Measurements from ENCODE around the gene CBLB. TPM values are rescaled to one million over a fixed set of nuclear protein-coding genes. Genes with fewer than 3 reads are reported as not detected.
A peak's percentile ranks its signal among the peaks of the same experiment; 100 is the strongest.

The CBLB gene
- total RNA-seq, 3 donors from 2014 or later, result 61.0 to 78.6 (median 70.4) TPM

GRCh38 chr3:105847452-105847851 lies 21.4 kb downstream of the CBLB start:
- Mint-ChIP-seq H3K4me1 (ENCODE audit: low read depth) (peaks cover 63% of the 10 kb centered on the region), H3K36me3 (ENCODE audit: insufficient read depth) (peaks cover 33% of the 10 kb centered on the region), H3K9me3 (no peaks in the 10 kb centered on the region), H3K4me3 (peak overlapping the region; percentile 47), H3K27me3 (ENCODE audit: low read depth) (no peaks in the 10 kb centered on the region)
- ATAC-seq, result peak; percentile 24 to 37
- DNase-seq, result no peak

- H3K27me3 Mint-ChIP-seq (ENCODE audit: low read depth), result no peaks in the 10 kb centered on the region
- H3K4me3 Mint-ChIP-seq, result no peak overlapping the region
Measured at GRCh38 chr3:105846809-105847208, 22.0 kb downstream of the CBLB start.

GRCh38 chr3:105845488-105845887 lies 23.3 kb downstream of the CBLB start:
- H3K36me3 Mint-ChIP-seq (ENCODE audit: insufficient read depth), result peaks cover 30% of the 10 kb centered on the region
- DNase-seq (no peak), ATAC-seq (no peak)
- peaks cover 56% of the 10 kb centered on the region for H3K4me1 Mint-ChIP-seq (ENCODE audit: low read depth)
- H3K9me3 Mint-ChIP-seq, result no peaks in the 10 kb centered on the region
- H3K27me3 Mint-ChIP-seq (ENCODE audit: low read depth), result no peaks in the 10 kb centered on the region
- peak overlapping the region; percentile 26 for H3K4me3 Mint-ChIP-seq

More at GRCh38 chr3:105846809-105847208, 22.0 kb downstream of the CBLB start:
- Mint-ChIP-seq H3K4me1 (ENCODE audit: low read depth) (peaks cover 64% of the 10 kb centered on the region), H3K9me3 (no peaks in the 10 kb centered on the region), H3K36me3 (ENCODE audit: insufficient read depth) (peaks cover 35% of the 10 kb centered on the region)
- DNase-seq, result no peak
- ATAC-seq, result no peak

- DNase-seq, result no peak
- Mint-ChIP-seq H3K4me3 (no peak overlapping the region), H3K9me3 (no peaks in the 10 kb centered on the region), H3K36me3 (ENCODE audit: insufficient read depth) (peaks cover 34% of the 10 kb centered on the region), H3K4me1 (ENCODE audit: low read depth) (peaks cover 61% of the 10 kb centered on the region), H3K27me3 (ENCODE audit: low read depth) (no peaks in the 10 kb centered on the region)
- ATAC-seq, result no peak
Measured at GRCh38 chr3:105844704-105845103, 24.1 kb downstream of the CBLB start.

- DNase-seq, result no peak
- Mint-ChIP-seq H3K36me3 (ENCODE audit: insufficient read depth) (peaks cover 32% of the 10 kb centered on the region), H3K4me3 (no peak overlapping the region), H3K4me1 (ENCODE audit: low read depth) (peaks cover 60% of the 10 kb centered on the region), H3K27me3 (ENCODE audit: low read depth) (no peaks in the 10 kb centered on the region), H3K9me3 (no peaks in the 10 kb centered on the region)
- no peak for ATAC-seq
Measured at GRCh38 chr3:105843994-105844393, 24.8 kb downstream of the CBLB start.

- ATAC-seq (no peak), DNase-seq (no peak)
- peaks cover 36% of the 10 kb centered on the region for H3K36me3 Mint-ChIP-seq (ENCODE audit: insufficient read depth)
- no peaks in the 10 kb centered on the region for H3K9me3 Mint-ChIP-seq
- H3K4me3 Mint-ChIP-seq, result no peak overlapping the region
- no peaks in the 10 kb centered on the region for H3K27me3 Mint-ChIP-seq (ENCODE audit: low read depth)
- peaks cover 60% of the 10 kb centered on the region for H3K4me1 Mint-ChIP-seq (ENCODE audit: low read depth)
Measured at GRCh38 chr3:105842943-105843342, 25.9 kb downstream of the CBLB start.

- no peak overlapping the region for H3K4me3 Mint-ChIP-seq
- H3K27me3 Mint-ChIP-seq (ENCODE audit: low read depth), result no peaks in the 10 kb centered on the region
- DNase-seq (no peak), ATAC-seq (no peak)
- peaks cover 34% of the 10 kb centered on the region for H3K36me3 Mint-ChIP-seq (ENCODE audit: insufficient read depth)
- peaks cover 57% of the 10 kb centered on the region for H3K4me1 Mint-ChIP-seq (ENCODE audit: low read depth)
- H3K9me3 Mint-ChIP-seq, result no peaks in the 10 kb centered on the region
Measured at GRCh38 chr3:105842449-105842848, 26.4 kb downstream of the CBLB start.

- ATAC-seq, result no peak
- Mint-ChIP-seq H3K4me3 (peak overlapping the region; percentile 3), H3K9me3 (no peaks in the 10 kb centered on the region), H3K4me1 (ENCODE audit: low read depth) (peaks cover 63% of the 10 kb centered on the region), H3K27me3 (ENCODE audit: low read depth) (no peaks in the 10 kb centered on the region), H3K36me3 (ENCODE audit: insufficient read depth) (peaks cover 54% of the 10 kb centered on the region)
- DNase-seq, result no peak
Measured at GRCh38 chr3:105837947-105838346, 30.9 kb downstream of the CBLB start.

GRCh38 chr3:105837143-105837740 lies 31.6 kb downstream of the CBLB start:
- Mint-ChIP-seq H3K36me3 (ENCODE audit: insufficient read depth) (peaks cover 55% of the 10 kb centered on the region), H3K4me3 (peak overlapping the region; percentile 71), H3K9me3 (no peaks in the 10 kb centered on the region), H3K27me3 (ENCODE audit: low read depth) (no peaks in the 10 kb centered on the region), H3K4me1 (ENCODE audit: low read depth) (peaks cover 67% of the 10 kb centered on the region)
- ATAC-seq (peak; percentile 31 to 51), DNase-seq (no peak)

- DNase-seq (peak; percentile 24), ATAC-seq (peak; percentile 59 to 76)
- no peaks in the 10 kb centered on the region for H3K27me3 Mint-ChIP-seq (ENCODE audit: low read depth)
- H3K4me1 Mint-ChIP-seq (ENCODE audit: low read depth), result peaks cover 72% of the 10 kb centered on the region
- peak overlapping the region; percentile 71 for H3K4me3 Mint-ChIP-seq
- no peaks in the 10 kb centered on the region for H3K9me3 Mint-ChIP-seq
- H3K36me3 Mint-ChIP-seq (ENCODE audit: insufficient read depth), result peaks cover 52% of the 10 kb centered on the region
Measured at GRCh38 chr3:105836533-105836932, 32.3 kb downstream of the CBLB start.

GRCh38 chr3:105835606-105836005 lies 33.2 kb downstream of the CBLB start:
- Mint-ChIP-seq H3K4me3 (peak overlapping the region; percentile 22), H3K27me3 (ENCODE audit: low read depth) (no peaks in the 10 kb centered on the region)
- no peak for ATAC-seq

GRCh38 chr3:105834768-105835167 lies 34.0 kb downstream of the CBLB start:
- no peaks in the 10 kb centered on the region for H3K9me3 Mint-ChIP-seq
- peaks cover 54% of the 10 kb centered on the region for H3K36me3 Mint-ChIP-seq (ENCODE audit: insufficient read depth)
- H3K27me3 Mint-ChIP-seq (ENCODE audit: low read depth), result no peaks in the 10 kb centered on the region
- H3K4me3 Mint-ChIP-seq, result no peak overlapping the region
- ATAC-seq (no peak), DNase-seq (no peak)
- peaks cover 81% of the 10 kb centered on the region for H3K4me1 Mint-ChIP-seq (ENCODE audit: low read depth)

More at GRCh38 chr3:105835606-105836005, 33.2 kb downstream of the CBLB start:
- no peak for DNase-seq
- H3K4me1 Mint-ChIP-seq (ENCODE audit: low read depth), result peaks cover 81% of the 10 kb centered on the region
- peaks cover 61% of the 10 kb centered on the region for H3K36me3 Mint-ChIP-seq (ENCODE audit: insufficient read depth)
- no peaks in the 10 kb centered on the region for H3K9me3 Mint-ChIP-seq

- Mint-ChIP-seq H3K4me3 (peak overlapping the region; percentile 48), H3K4me1 (ENCODE audit: low read depth) (peaks cover 78% of the 10 kb centered on the region), H3K9me3 (no peaks in the 10 kb centered on the region), H3K36me3 (ENCODE audit: insufficient read depth) (peaks cover 46% of the 10 kb centered on the region), H3K27me3 (ENCODE audit: low read depth) (no peaks in the 10 kb centered on the region)
- ATAC-seq, result peak; percentile 54 to 67
- DNase-seq, result no peak
Measured at GRCh38 chr3:105832644-105833043, 36.2 kb downstream of the CBLB start.

- no peaks in the 10 kb centered on the region for H3K27me3 Mint-ChIP-seq (ENCODE audit: low read depth)
- DNase-seq, result no peak
- H3K9me3 Mint-ChIP-seq, result no peaks in the 10 kb centered on the region
- peaks cover 48% of the 10 kb centered on the region for H3K36me3 Mint-ChIP-seq (ENCODE audit: insufficient read depth)
- H3K4me1 Mint-ChIP-seq (ENCODE audit: low read depth), result peaks cover 80% of the 10 kb centered on the region
- H3K4me3 Mint-ChIP-seq, result peak overlapping the region; percentile 50
- ATAC-seq, result no peak
Measured at GRCh38 chr3:105830836-105831235, 38.0 kb downstream of the CBLB start.

GRCh38 chr3:105829871-105830622 lies 38.8 kb downstream of the CBLB start:
- DNase-seq (no peak), ATAC-seq (peak; percentile 33 to 35)
- Mint-ChIP-seq H3K4me3 (peak overlapping the region; percentile 36), H3K36me3 (ENCODE audit: insufficient read depth) (peaks cover 46% of the 10 kb centered on the region), H3K4me1 (ENCODE audit: low read depth) (peaks cover 78% of the 10 kb centered on the region), H3K27me3 (ENCODE audit: low read depth) (no peaks in the 10 kb centered on the region), H3K9me3 (no peaks in the 10 kb centered on the region)

All from activated T-cell treated with anti-CD3 and anti-CD28 coated beads, Interleukin-2, amount 50 U/mL, for 4 hours (primary cell).